ENCODE measurements around the gene FKBP5.
"Not testable (repeated sequence)": the region's sequence is repeated elsewhere in the genome, so short reads cannot be mapped to it uniquely, and the experiment has no call there.

FKBP5 gene

GRCh38 chr6:35688605-35689322, at the start of gene FKBP5:
Gene FKBP5, minus strand, starts transcription at chr6:35688915. Its CDS starts 46,091 bp downstream, at chr6:35642824.
- peak; percentile 86 for DNase-seq (ENCODE audit: low read depth)

- DNase-seq (ENCODE audit: low read depth), result peak; percentile 86
Measured at GRCh38 chr6:35737413-35738211, 48.9 kb upstream of the FKBP5 start.

GRCh38 chr6:35736982-35737412, 48.3 kb upstream of the FKBP5 start, which contains the start of gene ARMC12:
Gene ARMC12, plus strand, starts transcription at chr6:35737032. Its CDS starts 77 bp downstream, at chr6:35737109.
- DNase-seq (ENCODE audit: low read depth), result no peak

GRCh38 chr6:35736253-35736894, 47.7 kb upstream of the FKBP5 start:
- DNase-seq (ENCODE audit: low read depth), result peak; percentile 44

GRCh38 chr6:35735452-35735851, 46.7 kb upstream of the FKBP5 start:
- DNase-seq (ENCODE audit: low read depth), result no peak

GRCh38 chr6:35734319-35734718, 45.6 kb upstream of the FKBP5 start:
- DNase-seq (ENCODE audit: low read depth), result not testable (repeated sequence)

- DNase-seq (ENCODE audit: low read depth), result no peak
Measured at GRCh38 chr6:35733633-35734032, 44.9 kb upstream of the FKBP5 start.

- peak; percentile 99 for DNase-seq (ENCODE audit: low read depth)
Measured at GRCh38 chr6:35731736-35732532, 43.2 kb upstream of the FKBP5 start.

GRCh38 chr6:35731414-35731735, 42.7 kb upstream of the FKBP5 start:
- peak; percentile 86 for DNase-seq (ENCODE audit: low read depth)

GRCh38 chr6:35730745-35731413, 42.2 kb upstream of the FKBP5 start:
- no peak for DNase-seq (ENCODE audit: low read depth)

- no peak for DNase-seq (ENCODE audit: low read depth)
Measured at GRCh38 chr6:35729722-35730121, 41.0 kb upstream of the FKBP5 start.

GRCh38 chr6:35728683-35729678, 40.3 kb upstream of the FKBP5 start:
- no peak for DNase-seq (ENCODE audit: low read depth)

- peak; percentile 98 for DNase-seq (ENCODE audit: low read depth)
Measured at GRCh38 chr6:35727935-35728682, 39.4 kb upstream of the FKBP5 start.

GRCh38 chr6:35727231-35727934, 38.7 kb upstream of the FKBP5 start:
- peak; percentile 95 for DNase-seq (ENCODE audit: low read depth)

GRCh38 chr6:35725721-35726438, 37.2 kb upstream of the FKBP5 start:
- DNase-seq (ENCODE audit: low read depth), result peak; percentile 97

GRCh38 chr6:35725081-35725708, 36.5 kb upstream of the FKBP5 start:
- DNase-seq (ENCODE audit: low read depth), result peak; percentile 40

- no peak for DNase-seq (ENCODE audit: low read depth)
Measured at GRCh38 chr6:35724471-35724870, 35.8 kb upstream of the FKBP5 start.

GRCh38 chr6:35724059-35724458, 35.3 kb upstream of the FKBP5 start:
- DNase-seq (ENCODE audit: low read depth), result no peak
